Upper lobe of left lung (tissue), 6 donors: ENCODE data around the gene H6PD. TPM values are rescaled to one million over a fixed set of nuclear protein-coding genes. Genes with fewer than 3 reads are reported as not detected.

Source experiments
- ATAC-seq, 2 donors: fragments of 200-7000 bp; cut with Tn5 transposase; one replicate each; pipeline ENCODE4 v1.9.1; 2022; ENCODE audit warnings: mild to moderate bottlenecking in 2 of 2, moderate library complexity in 2 of 2; ENCODE audit not compliant: low FRiP score in 2 of 2
- DNase-seq, 2 donors: peaks; one replicate each; pipeline ENCODE4 v3.0.0-alpha.2; 2019 to 2020
- H3K27ac ChIP-seq, 4 donors: fragments of 200-600 bp; sonication (generic); one replicate each; pipeline ENCODE4 v1.5.1; 2016 to 2019
- H3K27me3 ChIP-seq, 4 donors: fragments of 200-600 bp; sonication (generic); one replicate each; pipeline ENCODE4 v1.5.1; 2017 to 2019
- H3K36me3 ChIP-seq, 4 donors: fragments of 200-600 bp; sonication (generic); one replicate each; pipeline ENCODE4 v1.5.1; 2016 to 2019
- H3K4me1 ChIP-seq, 4 donors: fragments of 200-600 bp; sonication (generic); one replicate each; pipeline ENCODE4 v1.5.1; 2018 to 2019
- H3K4me3 ChIP-seq, 4 donors: fragments of 200-600 bp; sonication (generic); one replicate each; pipeline ENCODE4 v1.5.1; 2017 to 2019; ENCODE audit warnings: mild to moderate bottlenecking in 2 of 4, moderate library complexity in 1 of 4
- H3K9me3 ChIP-seq, 4 donors: fragments of 200-600 bp; sonication (generic); one replicate each; pipeline ENCODE4 v1.5.1; 2018 to 2019
- EP300 ChIP-seq, 4 donors: sonication (generic); formaldehyde crosslinking; IDR thresholded peaks; one replicate each; pipeline ENCODE4 v1.5.1; 2017; ENCODE audit warnings: antibody characterized with exemption in 4 of 4, control low read depth in 2 of 4
- POLR2A ChIP-seq, 4 donors: fragments of 450-650 bp; IDR thresholded peaks; one replicate each; pipeline ENCODE4 v1.5.1; 2016 to 2017; ENCODE audit warnings: antibody characterized with exemption in 4 of 4, mild to moderate bottlenecking in 2 of 4
- POLR2AphosphoS5 ChIP-seq, 2 donors: sonication (generic); formaldehyde crosslinking; IDR thresholded peaks; one replicate each; pipeline ENCODE4 v1.5.1; 2017; ENCODE audit warnings: antibody characterized with exemption in 2 of 2
- WGBS, 2 donors: methylation state at CpG; one replicate each; pipeline ENCODE4 v1.1.5; 2017 to 2018; 5-methylcytosine and 5-hydroxymethylcytosine counted together
- total RNA-seq, 6 donors: library from RNA; depleted of rRNA in 4 of 6; stranded (reverse); fragments of >200 nt in 4 of 6; gene quantifications; one replicate each; pipeline versions ENCODE4 v1.1.0 to v1.2.1, GENCODE V29; 2016 to 2021
- TF ChIP-seq, protein P1 (sequence below), 6 experiments: fragments of 450-650 bp in 4 of 6; fragments of 200-600 bp in 2 of 6; sonication (generic) in 2 of 6; IDR thresholded peaks; one replicate each; pipeline ENCODE4 v1.5.1; 2016 to 2019; ENCODE audit warnings: antibody characterized with exemption in 6 of 6
- donor health status: DM: no; HTN: no; CAD: no; lungs with moderate emphysema.
- donor health status: DM: no; HTN: yes; CAD: no; lungs with severe emphysema.

H6PD gene
- total RNA-seq, 6 donors from 2014 or later, result 36.7 to 57.0 (median 44.5) TPM

DNA sequence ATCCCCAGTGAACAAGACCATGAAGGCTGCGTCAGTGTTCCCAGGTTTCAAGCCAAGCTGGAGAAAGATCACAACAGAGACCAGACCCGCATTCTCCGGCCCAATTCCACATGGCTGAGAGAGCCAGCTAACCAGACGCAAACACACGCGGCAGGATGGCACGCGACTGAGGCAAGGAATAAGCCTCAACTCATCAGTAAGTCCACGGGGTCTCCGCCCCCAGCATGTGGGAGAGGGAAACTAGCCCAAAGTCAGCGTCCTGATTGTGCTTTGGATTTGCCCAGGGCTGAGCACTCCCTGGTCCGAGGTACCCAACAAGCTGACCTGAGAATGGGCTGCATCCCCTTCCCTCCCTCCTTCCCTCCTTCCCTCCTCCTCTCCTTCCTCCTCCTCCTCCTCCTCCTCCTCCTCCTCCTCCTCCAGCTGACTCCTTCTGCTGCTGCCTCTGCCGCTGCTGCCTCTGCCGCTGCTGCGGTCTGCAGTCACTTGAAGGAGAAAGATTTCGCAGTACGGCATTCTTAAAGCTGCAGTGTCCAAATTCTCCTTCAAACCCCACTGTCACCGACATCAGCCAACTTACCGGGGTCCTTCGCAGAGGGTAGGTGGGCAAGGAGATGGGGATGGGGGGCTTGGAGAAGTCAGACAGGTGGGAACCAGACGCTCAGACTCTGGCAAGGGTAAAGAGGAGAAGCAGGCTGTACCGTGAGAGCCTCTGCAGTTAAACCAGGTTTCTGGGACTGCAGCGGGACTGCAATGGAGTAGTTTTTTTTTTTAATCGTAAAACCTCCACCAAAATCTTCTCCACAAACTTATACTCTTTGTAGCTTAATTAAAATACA, 33.0 kb upstream of the H6PD start:
- Histone ChIP-seq H3K27me3 (peaks cover 0 to 33% (median 9%) of the 10 kb centered on the region in 4 donors), H3K4me1 (peaks cover 17 to 40% (median 29%) of the 10 kb centered on the region in 4 donors), H3K4me3 (peak overlapping the region in 3 of 4 donors; percentile 13 to 31 (median 24)), H3K36me3 (no peaks in the 10 kb centered on the region), H3K9me3 (no peaks in the 10 kb centered on the region), H3K27ac (no peak overlapping the region)
- peak in 1 of 2 donors; percentile 62 for ATAC-seq
- DNase-seq, result no peak
- no peak for TF ChIP-seq POLR2A (IDR thresholded peaks at IDR 0.05)
- TF ChIP-seq, protein P1, sequence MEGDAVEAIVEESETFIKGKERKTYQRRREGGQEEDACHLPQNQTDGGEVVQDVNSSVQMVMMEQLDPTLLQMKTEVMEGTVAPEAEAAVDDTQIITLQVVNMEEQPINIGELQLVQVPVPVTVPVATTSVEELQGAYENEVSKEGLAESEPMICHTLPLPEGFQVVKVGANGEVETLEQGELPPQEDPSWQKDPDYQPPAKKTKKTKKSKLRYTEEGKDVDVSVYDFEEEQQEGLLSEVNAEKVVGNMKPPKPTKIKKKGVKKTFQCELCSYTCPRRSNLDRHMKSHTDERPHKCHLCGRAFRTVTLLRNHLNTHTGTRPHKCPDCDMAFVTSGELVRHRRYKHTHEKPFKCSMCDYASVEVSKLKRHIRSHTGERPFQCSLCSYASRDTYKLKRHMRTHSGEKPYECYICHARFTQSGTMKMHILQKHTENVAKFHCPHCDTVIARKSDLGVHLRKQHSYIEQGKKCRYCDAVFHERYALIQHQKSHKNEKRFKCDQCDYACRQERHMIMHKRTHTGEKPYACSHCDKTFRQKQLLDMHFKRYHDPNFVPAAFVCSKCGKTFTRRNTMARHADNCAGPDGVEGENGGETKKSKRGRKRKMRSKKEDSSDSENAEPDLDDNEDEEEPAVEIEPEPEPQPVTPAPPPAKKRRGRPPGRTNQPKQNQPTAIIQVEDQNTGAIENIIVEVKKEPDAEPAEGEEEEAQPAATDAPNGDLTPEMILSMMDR (IDR thresholded peaks at IDR 0.05), result no peak
- 3 to 6% methylated on average over 24 of the region's 24 CpGs for WGBS, 2 donors

DNA sequence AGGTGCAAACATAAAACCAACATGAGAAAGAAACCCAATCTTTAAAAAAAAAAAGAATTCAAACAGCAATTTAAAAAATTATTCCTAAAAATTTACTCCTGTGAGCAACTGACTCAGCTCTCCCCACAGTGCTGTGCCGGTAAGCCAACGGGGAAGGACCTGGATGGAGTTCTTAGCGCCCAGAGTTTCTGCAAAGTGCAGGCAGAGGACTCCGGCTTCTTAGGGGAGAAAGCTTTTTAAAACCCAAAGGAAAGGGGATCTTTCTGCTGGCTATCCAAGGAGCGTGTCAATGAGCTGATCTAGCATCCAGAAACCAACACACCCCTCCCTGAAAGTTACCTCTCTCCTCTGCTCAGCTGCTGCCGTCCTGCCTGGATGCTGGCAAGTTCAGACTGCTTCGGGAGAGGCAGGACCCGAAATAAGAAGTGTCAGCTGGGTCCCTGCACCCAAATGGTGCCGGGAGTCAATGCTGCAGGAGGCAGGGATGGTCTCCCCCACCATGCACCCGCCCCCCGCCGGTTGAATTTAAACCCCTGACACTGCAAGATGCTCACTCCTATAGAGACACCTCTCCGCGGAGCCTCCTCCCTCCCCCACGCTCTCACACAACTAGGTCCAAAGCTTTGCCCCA, 32.2 kb upstream of the H6PD start:
- no peak for DNase-seq
- Histone ChIP-seq H3K9me3 (no peaks in the 10 kb centered on the region), H3K27me3 (peaks cover 0 to 30% (median 9%) of the 10 kb centered on the region in 4 donors), H3K4me1 (peaks cover 15 to 34% (median 22%) of the 10 kb centered on the region in 4 donors), H3K27ac (no peak overlapping the region), H3K36me3 (no peaks in the 10 kb centered on the region), H3K4me3 (peak overlapping the region in 1 of 4 donors; percentile 31)
- 8% methylated on average over 15 of the region's 15 CpGs for WGBS, 2 donors
- ATAC-seq, result no peak
- TF ChIP-seq EP300 (IDR thresholded peaks at IDR 0.05), result no peak
- no peak for TF ChIP-seq POLR2AphosphoS5 (IDR thresholded peaks at IDR 0.05)
- no peak for TF ChIP-seq POLR2A (IDR thresholded peaks at IDR 0.05)
- TF ChIP-seq, protein P1 (IDR thresholded peaks at IDR 0.05), result no peak

DNA sequence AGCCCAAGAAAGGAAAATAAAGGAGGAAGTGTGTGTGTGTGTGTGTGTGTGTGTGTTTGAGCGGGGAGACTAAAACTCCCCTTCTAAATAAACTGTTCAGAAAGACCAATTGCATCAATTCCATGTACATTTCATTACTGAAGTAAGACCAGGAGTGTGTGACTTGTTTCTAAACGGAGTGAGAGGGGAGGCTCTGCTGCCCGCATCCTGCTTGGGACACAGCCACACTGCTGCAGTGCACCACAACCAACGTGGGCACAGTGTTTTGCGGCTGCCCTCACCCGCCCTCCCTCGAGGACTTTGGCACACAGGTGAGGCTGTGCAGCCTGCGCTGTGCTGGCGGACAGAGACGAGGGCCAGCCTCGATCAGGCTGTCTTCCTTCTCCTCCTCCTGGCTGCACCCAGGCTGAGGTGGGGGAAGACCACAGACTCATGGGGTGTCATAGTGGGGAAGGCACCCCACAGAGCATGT, 31.0 kb upstream of the H6PD start:
- no peak overlapping the region for H3K4me3 ChIP-seq
- 35 to 41% methylated on average over 10 to 11 of the region's 11 CpGs for WGBS, 2 donors
- ATAC-seq (no peak), DNase-seq (no peak)
- H3K36me3 ChIP-seq, result no peaks in the 10 kb centered on the region
- peaks cover 9 to 22% (median 15%) of the 10 kb centered on the region in 4 donors for H3K4me1 ChIP-seq
- TF ChIP-seq EP300 (IDR thresholded peaks at IDR 0.05) (no peak), POLR2A (IDR thresholded peaks at IDR 0.05) (no peak), POLR2AphosphoS5 (IDR thresholded peaks at IDR 0.05) (no peak)
- TF ChIP-seq, protein P1 (IDR thresholded peaks at IDR 0.05), result no peak
- H3K27me3 ChIP-seq, result peaks cover 0 to 27% (median 4%) of the 10 kb centered on the region in 4 donors
- no peaks in the 10 kb centered on the region for H3K9me3 ChIP-seq
- no peak overlapping the region for H3K27ac ChIP-seq

DNA sequence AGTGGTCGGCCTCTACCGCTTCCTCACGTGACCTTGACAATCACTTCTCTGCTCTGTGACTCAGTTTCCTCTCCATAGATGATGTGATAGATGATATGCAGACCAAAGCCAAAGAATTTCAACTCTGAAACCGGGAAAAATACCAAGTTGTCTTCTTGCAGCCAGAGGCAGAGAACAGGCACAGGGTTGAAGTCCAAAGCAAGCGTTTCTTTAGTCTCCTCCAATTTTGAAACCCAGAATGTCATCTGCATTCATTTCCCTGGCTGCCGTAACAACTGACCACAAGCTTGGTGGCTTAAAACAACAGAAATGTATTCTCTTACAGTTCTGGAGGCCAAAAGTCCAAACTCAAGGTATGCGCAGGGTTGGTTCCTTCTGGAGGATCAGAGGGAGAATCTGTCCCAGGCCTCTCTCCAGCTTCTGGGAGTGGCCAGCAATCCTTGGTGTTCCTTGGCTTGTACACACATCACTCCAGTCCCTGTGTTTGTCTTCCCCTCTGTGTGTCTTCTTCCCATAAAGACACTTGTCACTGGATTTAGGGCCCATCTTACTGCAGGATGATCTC, 30.3 kb upstream of the H6PD start:
- ATAC-seq, result no peak
- H3K4me1 ChIP-seq, result peaks cover 9 to 19% (median 13%) of the 10 kb centered on the region in 4 donors
- H3K9me3 ChIP-seq, result no peaks in the 10 kb centered on the region
- no peaks in the 10 kb centered on the region for H3K36me3 ChIP-seq
- no peak overlapping the region for H3K4me3 ChIP-seq
- H3K27ac ChIP-seq, result no peak overlapping the region
- 75 to 79% methylated on average over 7 of the region's 7 CpGs for WGBS, 2 donors
- peaks cover 0 to 20% (median under 1%) of the 10 kb centered on the region in 4 donors for H3K27me3 ChIP-seq
- DNase-seq, result no peak
- TF ChIP-seq EP300 (IDR thresholded peaks at IDR 0.05) (no peak), POLR2AphosphoS5 (IDR thresholded peaks at IDR 0.05) (no peak), POLR2A (IDR thresholded peaks at IDR 0.05) (no peak)
- TF ChIP-seq, protein P1 (IDR thresholded peaks at IDR 0.05), result no peak
